SU-DHL-6 (cell line): ENCODE results near the gene KCND3.

Source experiments
- H2AFZ ChIP-seq: fragments of 200-600 bp; sonication (generic); 2 replicates; pipeline ENCODE4 v1.6.1; 2014; ENCODE audit warnings: low read depth, mild to moderate bottlenecking, moderate library complexity, mixed read lengths, antibody characterized with exemption, low read length; ENCODE audit not compliant: severe bottlenecking
- H3F3A ChIP-seq: fragments of 200-600 bp; shearing (Covaris generic); 2 replicates; pipeline ENCODE4 v1.6.0; 2016; ENCODE audit warnings: antibody characterized with exemption, mild to moderate bottlenecking; ENCODE audit not compliant: insufficient read depth
- H3K27ac ChIP-seq: fragments of 200-600 bp; sonication (generic); 2 replicates; pipeline ENCODE4 v1.5.1; 2016; ENCODE audit warnings: low read depth, mild to moderate bottlenecking, low read length, moderate library complexity, mixed read lengths
- H3K27me3 ChIP-seq: fragments of 200-600 bp; sonication (generic), shearing (Covaris generic); 2 replicates; pipeline ENCODE4 v1.6.0; 2014; ENCODE audit warnings: mild to moderate bottlenecking, low read length
- H3K36me3 ChIP-seq: fragments of 200-600 bp; sonication (generic); 2 replicates; pipeline ENCODE4 v1.6.1; 2014; ENCODE audit warnings: mild to moderate bottlenecking, low read length, mixed read lengths
- H3K4me2 ChIP-seq: fragments of 300-600, 200-600 bp; shearing (Covaris generic), sonication (generic); 2 replicates; pipeline ENCODE4 v1.6.0; 2014; ENCODE audit warnings: low read length, low read depth, mild to moderate bottlenecking; ENCODE audit not compliant: poor library complexity, severe bottlenecking
- H3K4me3 ChIP-seq: fragments of 200-600 bp; sonication (generic); 2 replicates; pipeline ENCODE4 v1.5.1; 2014; ENCODE audit warnings: antibody characterized with exemption, low read length, mild to moderate bottlenecking, mixed read lengths; ENCODE audit not compliant: insufficient read depth, poor library complexity, severe bottlenecking
- H3K79me2 ChIP-seq: fragments of 200-600 bp; sonication (generic); 2 replicates; pipeline ENCODE4 v1.6.1; 2014; ENCODE audit warnings: mild to moderate bottlenecking, low read length, moderate library complexity; ENCODE audit not compliant: insufficient read depth
- H3K9ac ChIP-seq: fragments of 200-600 bp; sonication (generic); 2 replicates; pipeline ENCODE4 v1.7.0; 2014; ENCODE audit warnings: mild to moderate bottlenecking, low read length
- H3K9me2 ChIP-seq: fragments of 200-600 bp; sonication (generic); replicated peaks from 2 replicates; pipeline ENCODE4 v1.6.1; 2014; ENCODE audit warnings: low read length; ENCODE audit not compliant: insufficient read depth
- H3K9me3 ChIP-seq: fragments of 200-600 bp; sonication (generic); 2 replicates; pipeline ENCODE4 v1.6.1; 2014; ENCODE audit warnings: low read length, mixed read lengths; ENCODE audit not compliant: insufficient read depth
- H4K20me1 ChIP-seq: fragments of 200-600 bp; sonication (generic); 2 replicates; pipeline ENCODE4 v1.6.1; 2014; ENCODE audit warnings: low read depth, mild to moderate bottlenecking, antibody characterized with exemption, low read length, moderate library complexity, mixed read lengths
- EZH2phosphoT487 ChIP-seq: fragments of 200-600 bp; sonication (generic), shearing (Covaris generic); conservative IDR thresholded peaks from 2 replicates; pipeline ENCODE4 v1.6.1; 2018; ENCODE audit warnings: mild to moderate bottlenecking, antibody characterized with exemption, low read length, moderate library complexity, mixed read lengths
- TF ChIP-seq, protein P1 (sequence below): fragments of 200-600 bp; sonication (generic); IDR thresholded peaks from one replicate; pipeline ENCODE4 v1.5.1; 2017; ENCODE audit warnings: antibody characterized with exemption, mild to moderate bottlenecking, low read length, moderate library complexity; ENCODE audit not compliant: insufficient read depth, poor library complexity, severe bottlenecking

Gene KCND3

DNA sequence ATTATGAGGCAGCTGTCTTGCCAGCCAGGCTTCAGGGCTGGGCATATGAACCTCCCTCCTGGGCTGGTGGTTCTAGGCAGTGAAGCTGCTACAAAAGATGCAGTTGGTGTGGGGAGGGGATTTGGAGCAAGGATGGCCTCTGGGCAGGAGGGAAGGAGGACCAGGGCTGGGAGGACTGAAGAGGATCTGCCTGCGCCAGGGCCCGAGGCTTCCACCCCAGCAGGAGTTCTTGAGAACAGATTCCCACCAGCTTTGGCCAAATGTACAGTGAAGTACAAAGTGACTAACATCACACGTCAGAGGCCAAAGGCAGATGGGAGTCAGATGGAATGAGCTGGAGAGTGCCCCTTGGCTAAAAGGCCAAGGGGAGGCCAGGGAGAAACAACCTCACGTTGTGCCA, 171.4 kb downstream of the KCND3 start:
- Histone ChIP-seq H3K9me3 (no peaks in the 10 kb centered on the region), H3K79me2 (no peaks in the 10 kb centered on the region), H2AFZ (no peak overlapping the region), H3K4me2 (no peak overlapping the region), H3K4me3 (no peak overlapping the region), H3K36me3 (no peaks in the 10 kb centered on the region), H3K9ac (no peak overlapping the region), H3F3A (no peaks in the 10 kb centered on the region), H3K27ac (no peak overlapping the region), H3K27me3 (no peaks in the 10 kb centered on the region), H3K9me2 (no peaks in the 10 kb centered on the region), H4K20me1 (no peaks in the 10 kb centered on the region)
- TF ChIP-seq, protein P1, sequence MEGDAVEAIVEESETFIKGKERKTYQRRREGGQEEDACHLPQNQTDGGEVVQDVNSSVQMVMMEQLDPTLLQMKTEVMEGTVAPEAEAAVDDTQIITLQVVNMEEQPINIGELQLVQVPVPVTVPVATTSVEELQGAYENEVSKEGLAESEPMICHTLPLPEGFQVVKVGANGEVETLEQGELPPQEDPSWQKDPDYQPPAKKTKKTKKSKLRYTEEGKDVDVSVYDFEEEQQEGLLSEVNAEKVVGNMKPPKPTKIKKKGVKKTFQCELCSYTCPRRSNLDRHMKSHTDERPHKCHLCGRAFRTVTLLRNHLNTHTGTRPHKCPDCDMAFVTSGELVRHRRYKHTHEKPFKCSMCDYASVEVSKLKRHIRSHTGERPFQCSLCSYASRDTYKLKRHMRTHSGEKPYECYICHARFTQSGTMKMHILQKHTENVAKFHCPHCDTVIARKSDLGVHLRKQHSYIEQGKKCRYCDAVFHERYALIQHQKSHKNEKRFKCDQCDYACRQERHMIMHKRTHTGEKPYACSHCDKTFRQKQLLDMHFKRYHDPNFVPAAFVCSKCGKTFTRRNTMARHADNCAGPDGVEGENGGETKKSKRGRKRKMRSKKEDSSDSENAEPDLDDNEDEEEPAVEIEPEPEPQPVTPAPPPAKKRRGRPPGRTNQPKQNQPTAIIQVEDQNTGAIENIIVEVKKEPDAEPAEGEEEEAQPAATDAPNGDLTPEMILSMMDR = no peak
- no peak for TF ChIP-seq EZH2phosphoT487

DNA sequence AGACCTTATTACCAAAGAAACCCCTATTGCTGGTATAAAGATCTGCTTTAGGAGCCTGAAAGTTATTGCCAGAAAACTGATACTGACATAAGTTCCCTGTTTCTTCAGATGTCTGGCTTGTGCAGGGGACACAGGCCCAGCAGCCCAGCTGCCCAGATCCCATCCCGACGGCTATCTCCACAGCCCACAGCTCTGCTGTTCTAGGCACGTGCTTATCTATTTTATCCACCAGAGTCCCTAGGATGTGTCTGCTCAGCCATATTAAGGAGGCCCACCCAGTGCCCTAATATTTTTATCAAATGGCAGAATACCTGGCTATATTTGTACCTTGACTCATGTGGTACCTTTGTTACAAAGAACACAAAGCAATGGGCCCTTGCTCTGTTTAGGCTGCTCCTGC, 174.8 kb downstream of the KCND3 start:
- Histone ChIP-seq H3K4me3 (no peak overlapping the region), H3K9me3 (no peaks in the 10 kb centered on the region), H3K36me3 (no peaks in the 10 kb centered on the region), H3F3A (no peaks in the 10 kb centered on the region), H3K9ac (no peak overlapping the region), H2AFZ (no peak overlapping the region), H3K4me2 (no peak overlapping the region), H3K79me2 (no peaks in the 10 kb centered on the region), H3K27me3 (no peaks in the 10 kb centered on the region), H3K9me2 (no peaks in the 10 kb centered on the region), H4K20me1 (no peaks in the 10 kb centered on the region), H3K27ac (no peak overlapping the region)
- TF ChIP-seq, protein P1 = no peak
- no peak for TF ChIP-seq EZH2phosphoT487

DNA sequence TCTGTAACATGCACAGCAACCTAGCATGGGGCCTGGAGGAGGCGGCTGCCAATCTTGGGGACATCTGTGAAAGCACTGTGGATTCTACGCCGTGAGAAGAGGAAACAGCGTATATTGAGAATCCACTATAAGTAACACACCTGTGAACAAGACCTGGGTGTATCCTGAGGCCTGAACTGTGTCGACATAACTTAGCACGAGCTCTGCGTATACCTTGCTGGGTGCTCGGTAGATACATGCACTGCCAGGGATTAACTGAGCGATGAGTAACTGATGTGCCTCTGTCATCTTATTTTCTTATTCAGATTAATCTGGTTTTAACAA, 175.2 kb downstream of the KCND3 start:
- TF ChIP-seq EZH2phosphoT487 = no peak
- TF ChIP-seq, protein P1 = no peak
- no peaks in the 10 kb centered on the region for H3K9me2 ChIP-seq
- H3K79me2 ChIP-seq = no peaks in the 10 kb centered on the region
- no peaks in the 10 kb centered on the region for H3K36me3 ChIP-seq
- H3K27ac ChIP-seq = no peak overlapping the region
- H3F3A ChIP-seq = no peaks in the 10 kb centered on the region
- H3K4me3 ChIP-seq = no peak overlapping the region
- no peak overlapping the region for H3K4me2 ChIP-seq
- H3K9ac ChIP-seq = no peak overlapping the region
- no peak overlapping the region for H2AFZ ChIP-seq
- H4K20me1 ChIP-seq = no peaks in the 10 kb centered on the region
- H3K27me3 ChIP-seq = no peaks in the 10 kb centered on the region
- no peaks in the 10 kb centered on the region for H3K9me3 ChIP-seq
